ENCODE measurements around the gene CCL14.
"Not testable (repeated sequence)": the region's sequence is repeated elsewhere in the genome, so short reads cannot be mapped to it uniquely, and the experiment has no call there.

Gene CCL14

GRCh38 chr17:35944151-35944550 is 42.4 kb downstream of the CCL14 start:
- no peaks in the 10 kb centered on the region for H3K4me1 ChIP-seq (ENCODE audit: low read length)
- H4K20me1 ChIP-seq (ENCODE audit: insufficient read depth, low read length): no peaks in the 10 kb centered on the region
- no peaks in the 10 kb centered on the region for H3K79me2 ChIP-seq (ENCODE audit: low read length)
- no peaks in the 10 kb centered on the region for H3K36me3 ChIP-seq (replicated peaks; ENCODE audit: insufficient read depth, low read length)
- no peaks in the 10 kb centered on the region for H3F3A ChIP-seq (ENCODE audit: insufficient read depth, low read length)
- no peak overlapping the region for H3K4me3 ChIP-seq (ENCODE audit: low read length)
- no peaks in the 10 kb centered on the region for H3K9me2 ChIP-seq (replicated peaks; ENCODE audit: insufficient read depth, low read length)
- DNase-seq: no peak
- H3K27me3 ChIP-seq (replicated peaks; ENCODE audit: insufficient read depth, low read length): no peaks in the 10 kb centered on the region
- no peak overlapping the region for H3K9ac ChIP-seq (ENCODE audit: low read length)
- no peak overlapping the region for H2AFZ ChIP-seq (ENCODE audit: low read length)
- TF ChIP-seq EZH2 (optimal IDR thresholded peaks at IDR 0.05; ENCODE audit: low read depth, low read length) (no peak), EZH2phosphoT487 (IDR thresholded peaks at IDR 0.05; ENCODE audit: low read length) (no peak)
- TF ChIP-seq, protein P1, sequence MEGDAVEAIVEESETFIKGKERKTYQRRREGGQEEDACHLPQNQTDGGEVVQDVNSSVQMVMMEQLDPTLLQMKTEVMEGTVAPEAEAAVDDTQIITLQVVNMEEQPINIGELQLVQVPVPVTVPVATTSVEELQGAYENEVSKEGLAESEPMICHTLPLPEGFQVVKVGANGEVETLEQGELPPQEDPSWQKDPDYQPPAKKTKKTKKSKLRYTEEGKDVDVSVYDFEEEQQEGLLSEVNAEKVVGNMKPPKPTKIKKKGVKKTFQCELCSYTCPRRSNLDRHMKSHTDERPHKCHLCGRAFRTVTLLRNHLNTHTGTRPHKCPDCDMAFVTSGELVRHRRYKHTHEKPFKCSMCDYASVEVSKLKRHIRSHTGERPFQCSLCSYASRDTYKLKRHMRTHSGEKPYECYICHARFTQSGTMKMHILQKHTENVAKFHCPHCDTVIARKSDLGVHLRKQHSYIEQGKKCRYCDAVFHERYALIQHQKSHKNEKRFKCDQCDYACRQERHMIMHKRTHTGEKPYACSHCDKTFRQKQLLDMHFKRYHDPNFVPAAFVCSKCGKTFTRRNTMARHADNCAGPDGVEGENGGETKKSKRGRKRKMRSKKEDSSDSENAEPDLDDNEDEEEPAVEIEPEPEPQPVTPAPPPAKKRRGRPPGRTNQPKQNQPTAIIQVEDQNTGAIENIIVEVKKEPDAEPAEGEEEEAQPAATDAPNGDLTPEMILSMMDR (IDR thresholded peaks at IDR 0.05; ENCODE audit: low read length): no peak
- H3K4me2 ChIP-seq (ENCODE audit: low read depth, low read length): no peak overlapping the region
- H3K9me3 ChIP-seq (replicated peaks; ENCODE audit: insufficient read depth, low read length): no peaks in the 10 kb centered on the region
- H3K27ac ChIP-seq (ENCODE audit: low read length): no peak overlapping the region

GRCh38 chr17:35943537-35943936 is 43.0 kb downstream of the CCL14 start, which contains the start of gene LYZL6:
Gene LYZL6, minus strand, starts transcription at chr17:35943713. Its CDS starts 4,357 bp downstream, at chr17:35939356.
- no peaks in the 10 kb centered on the region for H3K27me3 ChIP-seq (replicated peaks; ENCODE audit: insufficient read depth, low read length)
- no peak within 1 kb of the TSS for H3K4me3 ChIP-seq (ENCODE audit: low read length)
- no peak for DNase-seq

GRCh38 chr17:35942588-35943186 is 43.8 kb downstream of the CCL14 start:
- Histone ChIP-seq H2AFZ (ENCODE audit: low read length) (no peak overlapping the region), H3K79me2 (ENCODE audit: low read length) (no peaks in the 10 kb centered on the region), H3K27ac (ENCODE audit: low read length) (no peak overlapping the region), H3K9me3 (replicated peaks; ENCODE audit: insufficient read depth, low read length) (no peaks in the 10 kb centered on the region), H3K27me3 (replicated peaks; ENCODE audit: insufficient read depth, low read length) (no peaks in the 10 kb centered on the region), H3F3A (ENCODE audit: insufficient read depth, low read length) (no peaks in the 10 kb centered on the region), H4K20me1 (ENCODE audit: insufficient read depth, low read length) (no peaks in the 10 kb centered on the region), H3K4me1 (ENCODE audit: low read length) (no peaks in the 10 kb centered on the region), H3K36me3 (replicated peaks; ENCODE audit: insufficient read depth, low read length) (no peaks in the 10 kb centered on the region), H3K4me2 (ENCODE audit: low read depth, low read length) (no peak overlapping the region), H3K9ac (ENCODE audit: low read length) (no peak overlapping the region), H3K9me2 (replicated peaks; ENCODE audit: insufficient read depth, low read length) (no peaks in the 10 kb centered on the region), H3K4me3 (ENCODE audit: low read length) (no peak overlapping the region)
- no peak for TF ChIP-seq EZH2phosphoT487 (IDR thresholded peaks at IDR 0.05; ENCODE audit: low read length)
- no peak for TF ChIP-seq EZH2 (optimal IDR thresholded peaks at IDR 0.05; ENCODE audit: low read depth, low read length)
- TF ChIP-seq, protein P1 (IDR thresholded peaks at IDR 0.05; ENCODE audit: low read length): no peak
- no peak for DNase-seq

More at GRCh38 chr17:35943537-35943936, 43.0 kb downstream of the CCL14 start, which contains the start of gene LYZL6:
- Histone ChIP-seq H3K79me2 (ENCODE audit: low read length) (no peaks in the 10 kb centered on the region), H3K4me1 (ENCODE audit: low read length) (no peaks in the 10 kb centered on the region), H3K9me3 (replicated peaks; ENCODE audit: insufficient read depth, low read length) (no peaks in the 10 kb centered on the region), H3F3A (ENCODE audit: insufficient read depth, low read length) (no peaks in the 10 kb centered on the region), H4K20me1 (ENCODE audit: insufficient read depth, low read length) (no peaks in the 10 kb centered on the region), H3K9ac (ENCODE audit: low read length) (no peak within 1 kb of the TSS), H3K4me2 (ENCODE audit: low read depth, low read length) (no peak within 1 kb of the TSS), H2AFZ (ENCODE audit: low read length) (no peak within 1 kb of the TSS), H3K9me2 (replicated peaks; ENCODE audit: insufficient read depth, low read length) (no peaks in the 10 kb centered on the region), H3K36me3 (replicated peaks; ENCODE audit: insufficient read depth, low read length) (no peaks in the 10 kb centered on the region), H3K27ac (ENCODE audit: low read length) (no peak within 1 kb of the TSS)
- TF ChIP-seq EZH2phosphoT487 (IDR thresholded peaks at IDR 0.05; ENCODE audit: low read length) (no peak), EZH2 (optimal IDR thresholded peaks at IDR 0.05; ENCODE audit: low read depth, low read length) (no peak)
- TF ChIP-seq, protein P1 (IDR thresholded peaks at IDR 0.05; ENCODE audit: low read length): no peak

- not testable (repeated sequence) for H2AFZ ChIP-seq (ENCODE audit: low read length); H3K4me3 ChIP-seq (ENCODE audit: low read length); H3K79me2 ChIP-seq (ENCODE audit: low read length); H3F3A ChIP-seq (ENCODE audit: insufficient read depth, low read length); H4K20me1 ChIP-seq (ENCODE audit: insufficient read depth, low read length); H3K27me3 ChIP-seq (replicated peaks; ENCODE audit: insufficient read depth, low read length); H3K9me2 ChIP-seq (replicated peaks; ENCODE audit: insufficient read depth, low read length); H3K27ac ChIP-seq (ENCODE audit: low read length); H3K4me1 ChIP-seq (ENCODE audit: low read length); H3K36me3 ChIP-seq (replicated peaks; ENCODE audit: insufficient read depth, low read length); H3K9me3 ChIP-seq (replicated peaks; ENCODE audit: insufficient read depth, low read length); H3K9ac ChIP-seq (ENCODE audit: low read length); H3K4me2 ChIP-seq (ENCODE audit: low read depth, low read length); DNase-seq
Measured at GRCh38 chr17:35938492-35938891, 48.0 kb downstream of the CCL14 start.
